Chondrocyte (in vitro differentiated cells): ENCODE measurements around the gene CBX7. TPM values are rescaled to one million over a fixed set of nuclear protein-coding genes. Genes with fewer than 3 reads are reported as not detected.
"Not testable (repeated sequence)": the region's sequence is repeated elsewhere in the genome, so short reads cannot be mapped to it uniquely, and the experiment has no call there.

Experiments used
- DNase-seq: peaks from one replicate; pipeline ENCODE4 v3.0.0; 2021; ENCODE audit warnings: mixed read lengths, low spot score
- H3K27ac Mint-ChIP-seq: one replicate; pipeline ENCODE4 v1.8.0; 2021; ENCODE audit warnings: mild to moderate bottlenecking, moderate library complexity, mixed read lengths; ENCODE audit not compliant: unreplicated experiment
- H3K27me3 Mint-ChIP-seq: 2 replicates; pipeline ENCODE4 v1.8.0; 2021; ENCODE audit warnings: low read depth, mixed read lengths
- H3K36me3 Mint-ChIP-seq: 2 replicates; pipeline ENCODE4 v1.8.0; 2021; ENCODE audit warnings: low read depth, mixed read lengths
- H3K4me1 Mint-ChIP-seq: 2 replicates; pipeline ENCODE4 v1.8.0; 2021; ENCODE audit warnings: low read depth, mild to moderate bottlenecking, mixed read lengths
- H3K4me3 Mint-ChIP-seq: one replicate; pipeline ENCODE4 v1.8.0; 2021; ENCODE audit warnings: mild to moderate bottlenecking, moderate library complexity, mixed read lengths; ENCODE audit not compliant: unreplicated experiment
- H3K9me3 Mint-ChIP-seq: 2 replicates; pipeline ENCODE4 v1.8.0; 2021; ENCODE audit warnings: low read depth, mixed read lengths
- total RNA-seq: library from RNA; stranded (reverse); gene quantifications from 3 replicates; pipeline ENCODE4 v1.2.1, GENCODE V29; 2021
- TF ChIP-seq, protein P1 (sequence below): fragments of 200-600 bp; sonication (generic); IDR thresholded peaks from 2 replicates; pipeline ENCODE4 v1.5.0; 2021; ENCODE audit warnings: antibody characterized with exemption, mild to moderate bottlenecking, moderate library complexity

CBX7 gene
- total RNA-seq, 1 donor from 2014 or later = 4.7 TPM

GRCh38 chr22:39169797-39170466 lies 17.5 kb upstream of the CBX7 start:
- TF ChIP-seq, protein P1, sequence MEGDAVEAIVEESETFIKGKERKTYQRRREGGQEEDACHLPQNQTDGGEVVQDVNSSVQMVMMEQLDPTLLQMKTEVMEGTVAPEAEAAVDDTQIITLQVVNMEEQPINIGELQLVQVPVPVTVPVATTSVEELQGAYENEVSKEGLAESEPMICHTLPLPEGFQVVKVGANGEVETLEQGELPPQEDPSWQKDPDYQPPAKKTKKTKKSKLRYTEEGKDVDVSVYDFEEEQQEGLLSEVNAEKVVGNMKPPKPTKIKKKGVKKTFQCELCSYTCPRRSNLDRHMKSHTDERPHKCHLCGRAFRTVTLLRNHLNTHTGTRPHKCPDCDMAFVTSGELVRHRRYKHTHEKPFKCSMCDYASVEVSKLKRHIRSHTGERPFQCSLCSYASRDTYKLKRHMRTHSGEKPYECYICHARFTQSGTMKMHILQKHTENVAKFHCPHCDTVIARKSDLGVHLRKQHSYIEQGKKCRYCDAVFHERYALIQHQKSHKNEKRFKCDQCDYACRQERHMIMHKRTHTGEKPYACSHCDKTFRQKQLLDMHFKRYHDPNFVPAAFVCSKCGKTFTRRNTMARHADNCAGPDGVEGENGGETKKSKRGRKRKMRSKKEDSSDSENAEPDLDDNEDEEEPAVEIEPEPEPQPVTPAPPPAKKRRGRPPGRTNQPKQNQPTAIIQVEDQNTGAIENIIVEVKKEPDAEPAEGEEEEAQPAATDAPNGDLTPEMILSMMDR = no peak
- H3K9me3 Mint-ChIP-seq = peaks cover 3% of the 10 kb centered on the region
- peak; percentile 57 for DNase-seq
- no peak overlapping the region for H3K27ac Mint-ChIP-seq
- H3K4me3 Mint-ChIP-seq = no peak overlapping the region
- H3K4me1 Mint-ChIP-seq = peaks cover 29% of the 10 kb centered on the region
- H3K36me3 Mint-ChIP-seq = no peaks in the 10 kb centered on the region
- no peaks in the 10 kb centered on the region for H3K27me3 Mint-ChIP-seq

DNA sequence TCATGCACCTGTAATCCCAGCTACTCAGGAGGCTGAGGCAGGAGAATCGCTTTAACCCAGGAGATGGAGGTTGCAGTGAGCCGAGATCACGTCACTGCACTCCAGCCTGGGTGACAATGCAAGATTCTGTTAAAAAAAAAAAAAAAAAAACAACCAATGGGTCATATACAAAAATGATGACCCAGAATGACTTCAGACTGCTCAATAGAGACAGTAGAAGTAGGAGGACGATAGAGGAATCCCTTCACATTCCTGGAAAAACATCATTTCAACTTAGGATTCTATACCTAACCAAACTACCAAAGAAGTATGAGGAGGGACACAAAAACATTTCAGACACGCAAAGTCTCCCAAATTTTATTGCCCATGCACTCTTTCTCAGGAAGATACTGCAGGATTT lies 14.1 kb upstream of the CBX7 start:
- Mint-ChIP-seq H3K36me3 (no peaks in the 10 kb centered on the region), H3K27me3 (no peaks in the 10 kb centered on the region), H3K27ac (no peak overlapping the region), H3K9me3 (peaks cover 3% of the 10 kb centered on the region), H3K4me3 (no peak overlapping the region), H3K4me1 (peaks cover 7% of the 10 kb centered on the region)
- TF ChIP-seq, protein P1 = no peak
- no peak for DNase-seq

GRCh38 chr22:39156093-39156492 lies 3.6 kb upstream of the CBX7 start:
- H3K9me3 Mint-ChIP-seq, H3K27ac Mint-ChIP-seq, H3K4me1 Mint-ChIP-seq, H3K4me3 Mint-ChIP-seq, H3K36me3 Mint-ChIP-seq, H3K27me3 Mint-ChIP-seq: not testable (repeated sequence)
- peak; percentile 25 for DNase-seq

DNA sequence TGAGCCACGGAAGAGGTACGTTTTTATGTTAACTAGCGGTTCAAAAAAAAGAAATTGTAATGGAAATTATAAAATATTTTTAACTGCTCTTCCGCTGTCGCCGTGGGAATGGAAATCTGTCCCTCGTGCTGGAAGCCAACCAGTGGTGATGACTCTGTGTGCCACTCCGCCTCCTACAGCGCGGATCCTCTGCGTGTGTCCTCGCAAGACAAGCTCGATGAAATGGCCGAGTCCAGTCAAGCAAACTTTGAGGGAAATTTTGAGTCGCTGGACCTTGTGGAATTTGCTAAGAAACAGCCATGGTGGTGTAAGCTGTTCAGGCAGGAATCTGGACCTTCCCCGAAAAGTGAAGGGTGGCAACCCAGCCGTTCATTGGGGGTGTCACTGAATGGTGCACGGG lies 2.9 kb upstream of the CBX7 start:
- peaks cover 8% of the 10 kb centered on the region for H3K27me3 Mint-ChIP-seq
- H3K27ac Mint-ChIP-seq = no peak overlapping the region
- no peaks in the 10 kb centered on the region for H3K9me3 Mint-ChIP-seq
- no peaks in the 10 kb centered on the region for H3K36me3 Mint-ChIP-seq
- H3K4me1 Mint-ChIP-seq = peaks cover 14% of the 10 kb centered on the region
- DNase-seq = peak; percentile 53
- TF ChIP-seq, protein P1 = no peak
- H3K4me3 Mint-ChIP-seq = no peak overlapping the region

GRCh38 chr22:39153220-39153717 lies 789 bp upstream of the CBX7 start:
- Mint-ChIP-seq H3K4me1 (peaks cover 14% of the 10 kb centered on the region), H3K9me3 (no peaks in the 10 kb centered on the region), H3K27me3 (peaks cover 8% of the 10 kb centered on the region), H3K36me3 (no peaks in the 10 kb centered on the region), H3K27ac (peak overlapping the region; percentile 87), H3K4me3 (peak overlapping the region; percentile 77)
- TF ChIP-seq, protein P1 = no peak
- DNase-seq = peak; percentile 66

- peak overlapping the region; percentile 38 for H3K4me3 Mint-ChIP-seq
- H3K27ac Mint-ChIP-seq = no peak overlapping the region
- peak; percentile 80 for DNase-seq
- TF ChIP-seq, protein P1 = no peak
- no peaks in the 10 kb centered on the region for H3K9me3 Mint-ChIP-seq
- no peaks in the 10 kb centered on the region for H3K36me3 Mint-ChIP-seq
- H3K27me3 Mint-ChIP-seq = peaks cover 8% of the 10 kb centered on the region
- peaks cover 14% of the 10 kb centered on the region for H3K4me1 Mint-ChIP-seq
Measured at GRCh38 chr22:39152024-39152510, 413 bp downstream of the CBX7 start.
